GM12878 (cell line): ENCODE data around the gene MAD2L2. TPM values are rescaled to one million over a fixed set of nuclear protein-coding genes. Genes with fewer than 3 reads are reported as not detected.

Experiments
- ATAC-seq: fragments of 200-7000 bp; cut with Tn5 transposase; 3 replicates; pipeline ENCODE4 v1.9.1; 2020; ENCODE audit warnings: mild to moderate bottlenecking, moderate library complexity
- BruUV-seq: library from RNA; stranded (reverse); fragments of 400-500 nt; replicated peaks from 2 replicates; lab custom pipeline; 2021; lab: Mats Ljungman, UMichigan
- CTCF ChIA-PET: fragments of 300-600 bp; sonication (Branson Sonifier 250); formaldehyde crosslinking; extraction: SDS; loops from one replicate; lab custom pipeline; 2021; ENCODE audit warnings: inconsistent platforms; lab: Yijun Ruan, JAX
- POLR2A ChIA-PET: fragments of 350-600 bp; formaldehyde crosslinking; extraction: SDS; loops from one replicate; lab custom pipeline; 2021; ENCODE audit warnings: inconsistent platforms; lab: Charles Lee
- RAD21 ChIA-PET: fragments of 300-600 bp; sonication (Branson Sonifier 250); formaldehyde crosslinking; loops from one replicate; lab custom pipeline; 2023; ENCODE audit warnings: antibody characterized with exemption; ENCODE audit not compliant: unreplicated experiment; lab: Charles Lee
- SMC1A ChIA-PET: fragments of 300-600 bp; sonication (Branson Sonifier 250); formaldehyde crosslinking; loops from one replicate; lab custom pipeline; 2023; ENCODE audit not compliant: unreplicated experiment, uncharacterized antibody; lab: Charles Lee
- DNase-seq: peaks from one replicate; pipeline ENCODE4 v3.0.0-alpha.2; 2011; ENCODE audit warnings: low read depth, low spot score
- FAIRE-seq: peaks from 3 replicates; lab custom pipeline; 2011; peaks lifted over from hg19 to GRCh38; lab: Jason Lieb, UNC
- H2AFZ ChIP-seq: 2 replicates; pipeline ENCODE4 v1.6.0; 2011; ENCODE audit warnings: low read depth, low read length, control low read depth; ENCODE audit not compliant: control insufficient read depth
- H3K27ac ChIP-seq: 2 replicates; pipeline ENCODE4 v1.5.1; 2011; ENCODE audit warnings: control low read depth; ENCODE audit not compliant: control insufficient read depth, insufficient read depth
- H3K27me3 ChIP-seq, 2 experiments: replicated peaks in 1 of 2; 2 replicates each; pipeline versions ENCODE4 v1.6.0 to v1.6.1; 2011; ENCODE audit warnings: low read length in 1 of 2; ENCODE audit not compliant: control insufficient read depth in 2 of 2, insufficient read depth in 2 of 2
- H3K36me3 ChIP-seq, 2 experiments: 2 replicates each; pipeline ENCODE4 v1.5.1; 2011; ENCODE audit warnings: low read length in 1 of 2; ENCODE audit not compliant: control insufficient read depth in 2 of 2, insufficient read depth in 2 of 2
- H3K4me1 ChIP-seq: 2 replicates; pipeline ENCODE4 v1.6.1; 2011; ENCODE audit warnings: mild to moderate bottlenecking, low read length, moderate library complexity, mixed read lengths; ENCODE audit not compliant: control insufficient read depth, insufficient read depth
- H3K4me2 ChIP-seq: 2 replicates; pipeline ENCODE4 v1.6.0; 2011; ENCODE audit warnings: control low read depth; ENCODE audit not compliant: control insufficient read depth, insufficient read depth
- H3K4me3 ChIP-seq: fragments of 200-600 bp; sonication (generic); 2 replicates; pipeline ENCODE4 v1.5.1; 2016
- H3K79me2 ChIP-seq: 2 replicates; pipeline ENCODE4 v1.6.0; 2011; ENCODE audit warnings: low read length; ENCODE audit not compliant: control insufficient read depth, insufficient read depth
- H3K9ac ChIP-seq: 2 replicates; pipeline ENCODE4 v1.8.0; 2011; ENCODE audit warnings: low read length, control low read depth, mixed read lengths; ENCODE audit not compliant: control insufficient read depth, insufficient read depth
- H3K9me3 ChIP-seq: replicated peaks from 3 replicates; pipeline ENCODE4 v1.5.1; 2011; ENCODE audit warnings: mild to moderate bottlenecking, low read length; ENCODE audit not compliant: control insufficient read depth, insufficient read depth
- H4K20me1 ChIP-seq: 2 replicates; pipeline ENCODE4 v1.6.0; 2011; ENCODE audit not compliant: control insufficient read depth, insufficient read depth
- BMI1 ChIP-seq: fragments of 450-650 bp; IDR thresholded peaks from 2 replicates; pipeline ENCODE4 v1.6.1; 2016; ENCODE audit warnings: mild to moderate bottlenecking, moderate library complexity, borderline replicate concordance
- CBFB ChIP-seq: IDR thresholded peaks from 2 replicates; pipeline ENCODE4 v1.6.1; 2016; ENCODE audit warnings: antibody characterized with exemption, low read depth
- RELA ChIP-seq: fragments of 450-650 bp; IDR thresholded peaks from 2 replicates; pipeline ENCODE4 v1.8.0; 2014; ENCODE audit warnings: borderline replicate concordance; ENCODE audit not compliant: partially characterized antibody
- REST ChIP-seq: IDR thresholded peaks from 2 replicates; pipeline ENCODE4 v1.6.1; 2012; ENCODE audit warnings: mild to moderate bottlenecking, low read depth, low read length
- ZNF24 ChIP-seq: fragments of 450-650 bp; IDR thresholded peaks from 2 replicates; pipeline ENCODE4 v1.6.1; 2017; ENCODE audit warnings: antibody characterized with exemption, mild to moderate bottlenecking
- WGBS: methylation state at CpG from one replicate; pipeline ENCODE4 v1.1.6; 2016; ENCODE audit warnings: low lambda C conversion rate; ENCODE audit not compliant: insufficient replicate concordance, insufficient coverage; ENCODE audit errors: missing lambda C conversion rate; 5-methylcytosine and 5-hydroxymethylcytosine counted together
- in situ Hi-C: fragments of 300-500 bp; cut with MboI; formaldehyde crosslinking; loops from 9 replicates; pipeline ENCODE4 v1.14.3; 2018; ENCODE audit warnings: mixed read lengths
- intact Hi-C: fragments of 100-400 bp; cut with micrococcal nuclease; formaldehyde crosslinking; loops from one replicate; pipeline ENCODE4 v1.14.2; 2022; ENCODE audit not compliant: unreplicated experiment
- polyA plus RNA-seq, 11 experiments: library from polyadenylated mRNA; depleted of rRNA in 4 of 11; unstranded in 6 of 11; stranded (reverse) in 5 of 11; fragments of >200 nt; fragmentation: Nextera tagmentation in 4 of 11; fragmentation: Illumina TruSeq in 1 of 11; extraction: Ambion mirVana in 4 of 11; extraction: Trizol in 1 of 11; gene quantifications; 1 replicate in 1 of 11; 2 replicates in 10 of 11; pipeline versions ENCODE4 v1.2.1 to v1.2.3, GENCODE V29; 2011 to 2016; ENCODE audit warnings: inconsistent platforms in 2 of 11, missing spikeins in 2 of 11, low read depth in 1 of 11
- total RNA-seq, 4 experiments: library from RNA; depleted of rRNA in 3 of 4; stranded (reverse); fragments of >200 nt in 3 of 4; fragmentation: Illumina TruSeq in 1 of 4; extraction: Trizol in 1 of 4; gene quantifications; 2 replicates each; pipeline versions ENCODE4 v1.2.1 to v1.2.3, GENCODE V29; 2013 to 2021

The MAD2L2 gene
- total and polyA plus RNA-seq, 10 of the 15 experiments (the other 5 are each of a cell fraction or from before 2014, with no cell fraction given) = 3.5 to 95.0 (median 53.2) TPM

- no peak for DNase-seq
- H3K4me3 ChIP-seq = no peak overlapping the region
- ChIA-PET CTCF (interaction anchor here (0.6 to 3.9 kb wide), 22 partner anchors 10 to 1075 kb away, joined by 3 to 36 read pairs (median 6); partner anchors contain the start of genes AGTRAP, FBXO2 and FBXO6), SMC1A (interaction anchor here (0.6 to 2.6 kb wide), 8 partner anchors 12 to 86 kb away, joined by 3 to 14 read pairs (median 4); partner anchors contain the start of gene FBXO6), RAD21 (interaction anchor here (0.6 to 3.1 kb wide), 11 partner anchors 38 to 683 kb away, joined by 3 to 28 read pairs (median 5); partner anchors contain the start of gene FBXO6), POLR2A (interaction anchor here (1.1 kb wide), 1 partner anchor 56 kb away, joined by 4 read pairs; the partner anchor contains the start of gene FBXO6)
- no peaks in the 10 kb centered on the region for H4K20me1 ChIP-seq
- no peak overlapping the region for H2AFZ ChIP-seq
- in situ Hi-C loops = no loop called here
- no TSS peak for BruUV-seq
- no peak for FAIRE-seq
- no peaks in the 10 kb centered on the region for H3K79me2 ChIP-seq
- 0 out of 2 replicates have a peak overlapping the region, but pooled peaks have one; percentile 5 for H3K4me2 ChIP-seq
- H3K4me1 ChIP-seq = peaks cover 5% of the 10 kb centered on the region; the same call in 1 of the 2 replicates
- ATAC-seq = no peak
- no peaks in the 10 kb centered on the region for H3K36me3 ChIP-seq
- no peak overlapping the region for H3K27ac ChIP-seq
- H3K9ac ChIP-seq = no peak overlapping the region
- WGBS = 51% methylated on average over 12 of the region's 12 CpGs
- H3K27me3 ChIP-seq = no peaks in the 10 kb centered on the region
- TF ChIP-seq CBFB (no peak), REST (no peak), ZNF24 (no peak), BMI1 (no peak), RELA (no peak)
- TF ChIP-seq, all 136 proteins: peak for 0
- H3K9me3 ChIP-seq = no peaks in the 10 kb centered on the region
- intact Hi-C loops = no loop called here
Measured at GRCh38 chr1:11720033-11720376, 39.1 kb upstream of the MAD2L2 start.
